ENCODE data around the gene OR5H15. TPM values are rescaled to one million over a fixed set of nuclear protein-coding genes. Genes with fewer than 3 reads are reported as not detected.
"Not testable (repeated sequence)": the region's sequence is repeated elsewhere in the genome, so short reads cannot be mapped to it uniquely, and the experiment has no call there.

The OR5H15 gene
- not detected for total RNA-seq
- long read RNA-seq: 0 reads

- DNase-seq: no peak
- no peak within 1 kb of the TSS for H3K4me3 ChIP-seq
- intact Hi-C loops (cut with DNase I): no loop called here
- no peaks in the 10 kb centered on the region for H3K4me1 ChIP-seq
- H3K36me3 ChIP-seq: no peaks in the 10 kb centered on the region
- no peak for ATAC-seq
- TF ChIP-seq, protein P1, sequence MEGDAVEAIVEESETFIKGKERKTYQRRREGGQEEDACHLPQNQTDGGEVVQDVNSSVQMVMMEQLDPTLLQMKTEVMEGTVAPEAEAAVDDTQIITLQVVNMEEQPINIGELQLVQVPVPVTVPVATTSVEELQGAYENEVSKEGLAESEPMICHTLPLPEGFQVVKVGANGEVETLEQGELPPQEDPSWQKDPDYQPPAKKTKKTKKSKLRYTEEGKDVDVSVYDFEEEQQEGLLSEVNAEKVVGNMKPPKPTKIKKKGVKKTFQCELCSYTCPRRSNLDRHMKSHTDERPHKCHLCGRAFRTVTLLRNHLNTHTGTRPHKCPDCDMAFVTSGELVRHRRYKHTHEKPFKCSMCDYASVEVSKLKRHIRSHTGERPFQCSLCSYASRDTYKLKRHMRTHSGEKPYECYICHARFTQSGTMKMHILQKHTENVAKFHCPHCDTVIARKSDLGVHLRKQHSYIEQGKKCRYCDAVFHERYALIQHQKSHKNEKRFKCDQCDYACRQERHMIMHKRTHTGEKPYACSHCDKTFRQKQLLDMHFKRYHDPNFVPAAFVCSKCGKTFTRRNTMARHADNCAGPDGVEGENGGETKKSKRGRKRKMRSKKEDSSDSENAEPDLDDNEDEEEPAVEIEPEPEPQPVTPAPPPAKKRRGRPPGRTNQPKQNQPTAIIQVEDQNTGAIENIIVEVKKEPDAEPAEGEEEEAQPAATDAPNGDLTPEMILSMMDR (IDR thresholded peaks at IDR 0.05): no peak
- no peaks in the 10 kb centered on the region for H3K9me3 ChIP-seq
- no peak within 1 kb of the TSS for H3K27ac ChIP-seq
- no peaks in the 10 kb centered on the region for H3K27me3 ChIP-seq
Observed at GRCh38 chr3:98166396-98166795, at the start of gene OR5H15. Gene OR5H15, plus strand, starts transcription at chr3:98166696. Its CDS starts 2,004 bp downstream, at chr3:98168700.

GRCh38 chr3:98130421-98130820, 36.1 kb upstream of the OR5H15 start, which contains the start of gene OR5H1:
Gene OR5H1, plus strand, starts transcription at chr3:98130721. Its CDS starts 1,977 bp downstream, at chr3:98132698.
- no peak for DNase-seq

GRCh38 chr3:98136631-98137030, 29.9 kb upstream of the OR5H15 start:
- no peaks in the 10 kb centered on the region for H3K4me1 ChIP-seq
- H3K4me3 ChIP-seq: no peak overlapping the region
- H3K27ac ChIP-seq: no peak overlapping the region
- no peaks in the 10 kb centered on the region for H3K36me3 ChIP-seq
- TF ChIP-seq, protein P1 (IDR thresholded peaks at IDR 0.05): no peak
- no peak for ATAC-seq
- intact Hi-C loops (cut with DNase I): no loop called here
- no peaks in the 10 kb centered on the region for H3K9me3 ChIP-seq
- no peaks in the 10 kb centered on the region for H3K27me3 ChIP-seq
- DNase-seq: no peak

More at GRCh38 chr3:98130421-98130820, 36.1 kb upstream of the OR5H15 start, which contains the start of gene OR5H1:
- ATAC-seq: no peak
- H3K9me3 ChIP-seq: no peaks in the 10 kb centered on the region
- H3K27ac ChIP-seq: no peak within 1 kb of the TSS
- intact Hi-C loops (cut with DNase I): no loop called here
- H3K4me3 ChIP-seq: no peak within 1 kb of the TSS
- no peaks in the 10 kb centered on the region for H3K27me3 ChIP-seq
- TF ChIP-seq, protein P1 (IDR thresholded peaks at IDR 0.05): no peak
- H3K4me1 ChIP-seq: no peaks in the 10 kb centered on the region
- no peaks in the 10 kb centered on the region for H3K36me3 ChIP-seq

DNA sequence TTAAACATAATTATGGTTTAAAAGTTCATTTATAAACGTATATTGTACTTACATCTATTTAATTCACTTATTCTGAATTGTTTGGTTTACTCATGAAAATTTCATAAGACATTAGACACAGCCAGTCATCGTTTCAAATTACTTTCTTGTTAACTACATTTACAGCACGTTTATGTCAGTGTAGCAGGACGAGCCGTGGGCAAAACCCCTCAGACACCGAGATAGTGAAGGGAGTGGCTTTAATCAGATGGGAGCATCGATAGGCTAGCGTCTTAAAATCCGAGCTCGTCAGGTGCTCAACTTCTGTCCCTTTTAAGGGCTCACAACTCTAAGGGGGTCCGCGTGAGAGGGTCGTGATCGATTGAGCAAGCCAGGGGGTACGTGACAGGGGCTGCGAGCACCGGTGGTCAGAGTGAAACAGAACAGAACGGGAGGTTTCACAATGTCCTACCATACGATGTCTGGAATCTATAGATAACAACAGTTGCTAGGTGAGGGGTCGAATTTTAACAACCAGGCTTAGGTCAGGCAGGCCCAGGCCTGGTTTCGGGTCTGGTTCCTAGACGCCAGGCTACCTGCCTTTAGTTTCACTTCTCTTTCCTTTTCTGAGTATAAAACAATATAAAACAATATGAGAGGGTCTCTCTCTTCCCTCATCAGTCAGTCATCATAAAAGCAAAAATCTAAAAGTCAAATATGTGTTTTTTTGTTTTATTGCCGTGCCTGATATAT, 28.5 kb upstream of the OR5H15 start:
- H3K27ac ChIP-seq; ATAC-seq; H3K9me3 ChIP-seq; H3K27me3 ChIP-seq; H3K4me3 ChIP-seq; H3K36me3 ChIP-seq; intact Hi-C loops (cut with DNase I); DNase-seq; H3K4me1 ChIP-seq: not testable (repeated sequence)

GRCh38 chr3:98140531-98140930, 26.0 kb upstream of the OR5H15 start:
- Histone ChIP-seq H3K36me3 (no peaks in the 10 kb centered on the region), H3K27me3 (no peaks in the 10 kb centered on the region), H3K4me1 (no peaks in the 10 kb centered on the region), H3K9me3 (no peaks in the 10 kb centered on the region), H3K4me3 (no peak overlapping the region), H3K27ac (no peak overlapping the region)
- ATAC-seq (no peak), DNase-seq (no peak)
- intact Hi-C loops (cut with DNase I): no loop called here
- TF ChIP-seq, protein P1 (IDR thresholded peaks at IDR 0.05): no peak

- no peaks in the 10 kb centered on the region for H3K27me3 ChIP-seq
- H3K9me3 ChIP-seq: no peaks in the 10 kb centered on the region
- no peaks in the 10 kb centered on the region for H3K36me3 ChIP-seq
- TF ChIP-seq, protein P1 (IDR thresholded peaks at IDR 0.05): no peak
- ATAC-seq (no peak), DNase-seq (no peak)
- H3K4me1 ChIP-seq: no peaks in the 10 kb centered on the region
- H3K4me3 ChIP-seq: no peak within 1 kb of the TSS
- H3K27ac ChIP-seq: no peak within 1 kb of the TSS
- intact Hi-C loops (cut with DNase I): no loop called here
Observed at GRCh38 chr3:98147179-98147578, 19.3 kb upstream of the OR5H15 start, which contains the start of gene OR5H14. Gene OR5H14, plus strand, starts transcription at chr3:98147479. Its CDS starts 1,907 bp downstream, at chr3:98149386.

Data from upper lobe of right lung (tissue), 1 donor.